ENCODE measurements around the gene MYNN. TPM values are rescaled to one million over a fixed set of nuclear protein-coding genes. Genes with fewer than 3 reads are reported as not detected.

Gene MYNN
- total RNA-seq, 2 experiments from 2014 or later: 15.7 to 16.4 TPM

- H3K9me3 Mint-ChIP-seq (ENCODE audit: insufficient read depth): no peaks in the 10 kb centered on the region
- peak overlapping the region; percentile 58 for H3K4me3 Mint-ChIP-seq
- no peak for DNase-seq
- H3K4me1 Mint-ChIP-seq (ENCODE audit: low read depth): peaks cover 55% of the 10 kb centered on the region
- H3K36me3 Mint-ChIP-seq (ENCODE audit: low read depth): peaks cover 66% of the 10 kb centered on the region
- peak overlapping the region; percentile 79 for H3K27ac Mint-ChIP-seq
- ChIA-PET CTCF (interaction anchor here (0.9 to 1.5 kb wide), 2 partner anchors 24 to 33 kb away, joined by 4 read pairs; no protein-coding TSS in a partner anchor), POLR2A (interaction anchor here (2.0 kb wide), 1 partner anchor 30 kb away, joined by 4 read pairs; no protein-coding TSS in a partner anchor)
- H3K27me3 Mint-ChIP-seq (ENCODE audit: low read depth): no peaks in the 10 kb centered on the region
- peak; percentile 16 for ATAC-seq
Observed at GRCh38 chr3:169781209-169781855, 8.1 kb downstream of the MYNN start.

- Mint-ChIP-seq H3K27me3 (ENCODE audit: low read depth) (no peaks in the 10 kb centered on the region), H3K36me3 (ENCODE audit: low read depth) (peaks cover 55% of the 10 kb centered on the region)
Observed at GRCh38 chr3:169787120-169787519, 13.9 kb downstream of the MYNN start.

DNA sequence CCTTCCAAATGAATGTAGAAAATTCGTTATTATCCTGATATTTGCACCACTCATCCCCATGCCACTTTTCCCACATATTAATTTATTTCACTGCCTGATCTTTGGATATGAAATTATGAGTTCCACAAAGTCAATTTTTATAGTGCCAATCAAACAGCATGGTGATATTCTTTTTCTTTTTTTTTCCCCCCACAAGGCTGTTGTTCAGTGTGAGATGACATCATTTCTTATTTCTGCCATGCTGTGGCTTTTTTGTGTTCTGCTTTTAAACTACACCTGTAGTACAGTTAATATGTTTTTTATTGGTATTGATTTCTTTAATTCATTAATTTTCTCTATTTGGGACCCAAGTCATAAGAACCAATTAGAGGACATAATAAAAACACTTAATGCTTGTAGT, 14.6 kb downstream of the MYNN start:
- ATAC-seq: no peak
- peaks cover 55% of the 10 kb centered on the region for H3K36me3 Mint-ChIP-seq (ENCODE audit: low read depth)
- no peaks in the 10 kb centered on the region for H3K27me3 Mint-ChIP-seq (ENCODE audit: low read depth)
- DNase-seq: no peak
- CTCF ChIA-PET: no interaction called here
- POLR2A ChIA-PET: no interaction called here
- no peak overlapping the region for H3K27ac Mint-ChIP-seq
- no peak overlapping the region for H3K4me3 Mint-ChIP-seq
- no peaks in the 10 kb centered on the region for H3K9me3 Mint-ChIP-seq (ENCODE audit: insufficient read depth)
- peaks cover 24% of the 10 kb centered on the region for H3K4me1 Mint-ChIP-seq (ENCODE audit: low read depth)

More at GRCh38 chr3:169787120-169787519, 13.9 kb downstream of the MYNN start:
- H3K4me3 Mint-ChIP-seq: no peak overlapping the region
- peaks cover 29% of the 10 kb centered on the region for H3K4me1 Mint-ChIP-seq (ENCODE audit: low read depth)
- DNase-seq: no peak
- ATAC-seq: no peak
- H3K27ac Mint-ChIP-seq: no peak overlapping the region
- ChIA-PET POLR2A (no interaction called here), CTCF (no interaction called here)
- H3K9me3 Mint-ChIP-seq (ENCODE audit: insufficient read depth): no peaks in the 10 kb centered on the region

- Mint-ChIP-seq H3K27me3 (ENCODE audit: low read depth) (no peaks in the 10 kb centered on the region), H3K27ac (no peak overlapping the region), H3K36me3 (ENCODE audit: low read depth) (peaks cover 57% of the 10 kb centered on the region), H3K9me3 (ENCODE audit: insufficient read depth) (no peaks in the 10 kb centered on the region), H3K4me1 (ENCODE audit: low read depth) (peaks cover 20% of the 10 kb centered on the region), H3K4me3 (no peak overlapping the region)
- DNase-seq (no peak), ATAC-seq (no peak)
- ChIA-PET CTCF (interaction anchor here (1.5 kb wide), 1 partner anchor 17 kb away, joined by 7 read pairs; the partner anchor contains the start of gene MYNN), POLR2A (no interaction called here)
Observed at GRCh38 chr3:169790219-169790618, 17.0 kb downstream of the MYNN start.

- Mint-ChIP-seq H3K9me3 (ENCODE audit: insufficient read depth) (no peaks in the 10 kb centered on the region), H3K4me3 (no peak overlapping the region), H3K27ac (no peak overlapping the region), H3K27me3 (ENCODE audit: low read depth) (no peaks in the 10 kb centered on the region), H3K36me3 (ENCODE audit: low read depth) (peaks cover 55% of the 10 kb centered on the region), H3K4me1 (ENCODE audit: low read depth) (peaks cover 18% of the 10 kb centered on the region)
- ATAC-seq (peak; percentile 33), DNase-seq (no peak)
- ChIA-PET CTCF (interaction anchor here (0.9 to 1.5 kb wide), 3 partner anchors 18 to 59 kb away, joined by 3 to 7 read pairs (median 3); partner anchors contain the start of gene MYNN), POLR2A (interaction anchor here (0.6 to 0.7 kb wide), 2 partner anchors 17 to 188 kb away, joined by 3 read pairs; partner anchors contain the start of gene MYNN)
Observed at GRCh38 chr3:169790687-169791429, 17.7 kb downstream of the MYNN start.

- ChIA-PET CTCF (no interaction called here), POLR2A (no interaction called here)
Observed at GRCh38 chr3:169792359-169792758, 19.2 kb downstream of the MYNN start.

GRCh38 chr3:169804681-169805080, 31.5 kb downstream of the MYNN start:
- CTCF ChIA-PET: no interaction called here

More at GRCh38 chr3:169792359-169792758, 19.2 kb downstream of the MYNN start:
- Mint-ChIP-seq H3K9me3 (ENCODE audit: insufficient read depth) (no peaks in the 10 kb centered on the region), H3K4me1 (ENCODE audit: low read depth) (peaks cover 18% of the 10 kb centered on the region), H3K27ac (no peak overlapping the region), H3K27me3 (ENCODE audit: low read depth) (no peaks in the 10 kb centered on the region), H3K36me3 (ENCODE audit: low read depth) (peaks cover 47% of the 10 kb centered on the region), H3K4me3 (no peak overlapping the region)
- ATAC-seq: no peak
- no peak for DNase-seq

GRCh38 chr3:169809230-169809795, 36.1 kb downstream of the MYNN start:
- Mint-ChIP-seq H3K4me3 (peak overlapping the region; percentile 37), H3K4me1 (ENCODE audit: low read depth) (peaks cover 55% of the 10 kb centered on the region), H3K36me3 (ENCODE audit: low read depth) (peaks cover 27% of the 10 kb centered on the region), H3K9me3 (ENCODE audit: insufficient read depth) (no peaks in the 10 kb centered on the region), H3K27ac (peak overlapping the region; percentile 84), H3K27me3 (ENCODE audit: low read depth) (no peaks in the 10 kb centered on the region)
- peak; percentile 27 for DNase-seq
- no peak for ATAC-seq
- CTCF ChIA-PET: interaction anchor here (0.7 to 1.2 kb wide), 3 partner anchors 11 to 245 kb away, joined by 3 to 5 read pairs (median 3); no protein-coding TSS in a partner anchor
- POLR2A ChIA-PET: interaction anchor here (1.0 to 1.3 kb wide), 2 partner anchors 36 to 157 kb away, joined by 3 to 4 read pairs; no protein-coding TSS in a partner anchor

More at GRCh38 chr3:169804681-169805080, 31.5 kb downstream of the MYNN start:
- Mint-ChIP-seq H3K4me3 (no peak overlapping the region), H3K4me1 (ENCODE audit: low read depth) (peaks cover 19% of the 10 kb centered on the region), H3K27me3 (ENCODE audit: low read depth) (no peaks in the 10 kb centered on the region), H3K9me3 (ENCODE audit: insufficient read depth) (no peaks in the 10 kb centered on the region), H3K27ac (no peak overlapping the region), H3K36me3 (ENCODE audit: low read depth) (peaks cover 35% of the 10 kb centered on the region)
- POLR2A ChIA-PET: no interaction called here
- DNase-seq (no peak), ATAC-seq (no peak)

DNA sequence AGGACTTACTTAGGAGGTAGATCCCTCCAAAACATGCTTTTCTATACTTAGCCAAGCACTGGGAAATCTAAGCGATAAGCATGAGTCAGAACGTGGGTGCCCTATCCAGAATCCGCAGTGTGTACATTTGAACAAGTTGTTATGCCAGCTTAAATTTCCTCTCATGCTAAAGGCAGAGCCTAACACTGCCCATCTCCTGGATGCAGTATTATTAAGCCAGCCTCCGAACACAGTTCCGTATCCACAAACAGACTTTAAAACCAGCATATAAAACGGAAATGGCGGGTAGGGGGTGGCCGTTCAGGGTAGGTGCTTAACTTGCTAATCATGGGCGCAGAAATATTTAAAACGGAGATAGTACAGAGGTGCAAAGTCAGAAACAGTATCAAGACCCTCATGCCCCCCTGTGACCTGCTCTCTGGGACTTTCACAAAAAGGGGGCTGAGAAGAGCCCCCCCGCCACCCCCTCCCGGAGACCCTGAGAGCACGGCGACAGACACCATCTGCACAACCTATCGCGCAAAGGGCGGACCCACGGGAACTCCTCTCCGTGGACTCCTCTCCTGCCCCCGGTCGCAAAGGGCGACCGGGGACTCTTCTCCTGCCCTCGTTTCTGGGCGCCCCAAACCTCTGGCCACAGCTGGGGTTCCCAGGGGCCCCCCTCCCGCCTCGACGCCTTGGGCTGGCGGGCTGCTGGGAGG, 38.6 kb downstream of the MYNN start:
- ChIA-PET CTCF (interaction anchor here (0.7 to 2.6 kb wide), 3 partner anchors 8 to 49 kb away, joined by 3 to 12 read pairs (median 3); partner anchors contain the start of gene TERC), POLR2A (interaction anchor here (0.6 to 4.2 kb wide), 5 partner anchors 32 to 242 kb away, joined by 3 to 43 read pairs (median 4); partner anchors contain the start of genes ACTRT3 and MYNN)
- peak overlapping the region; percentile 78 for H3K4me3 Mint-ChIP-seq
- peaks cover 20% of the 10 kb centered on the region for H3K9me3 Mint-ChIP-seq (ENCODE audit: insufficient read depth)
- ATAC-seq (peak; percentile 46), DNase-seq (peak; percentile 65)
- no peaks in the 10 kb centered on the region for H3K27me3 Mint-ChIP-seq (ENCODE audit: low read depth)
- peak overlapping the region; percentile 88 for H3K27ac Mint-ChIP-seq
- H3K4me1 Mint-ChIP-seq (ENCODE audit: low read depth): peaks cover 57% of the 10 kb centered on the region
- peaks cover 26% of the 10 kb centered on the region for H3K36me3 Mint-ChIP-seq (ENCODE audit: low read depth)

DNA sequence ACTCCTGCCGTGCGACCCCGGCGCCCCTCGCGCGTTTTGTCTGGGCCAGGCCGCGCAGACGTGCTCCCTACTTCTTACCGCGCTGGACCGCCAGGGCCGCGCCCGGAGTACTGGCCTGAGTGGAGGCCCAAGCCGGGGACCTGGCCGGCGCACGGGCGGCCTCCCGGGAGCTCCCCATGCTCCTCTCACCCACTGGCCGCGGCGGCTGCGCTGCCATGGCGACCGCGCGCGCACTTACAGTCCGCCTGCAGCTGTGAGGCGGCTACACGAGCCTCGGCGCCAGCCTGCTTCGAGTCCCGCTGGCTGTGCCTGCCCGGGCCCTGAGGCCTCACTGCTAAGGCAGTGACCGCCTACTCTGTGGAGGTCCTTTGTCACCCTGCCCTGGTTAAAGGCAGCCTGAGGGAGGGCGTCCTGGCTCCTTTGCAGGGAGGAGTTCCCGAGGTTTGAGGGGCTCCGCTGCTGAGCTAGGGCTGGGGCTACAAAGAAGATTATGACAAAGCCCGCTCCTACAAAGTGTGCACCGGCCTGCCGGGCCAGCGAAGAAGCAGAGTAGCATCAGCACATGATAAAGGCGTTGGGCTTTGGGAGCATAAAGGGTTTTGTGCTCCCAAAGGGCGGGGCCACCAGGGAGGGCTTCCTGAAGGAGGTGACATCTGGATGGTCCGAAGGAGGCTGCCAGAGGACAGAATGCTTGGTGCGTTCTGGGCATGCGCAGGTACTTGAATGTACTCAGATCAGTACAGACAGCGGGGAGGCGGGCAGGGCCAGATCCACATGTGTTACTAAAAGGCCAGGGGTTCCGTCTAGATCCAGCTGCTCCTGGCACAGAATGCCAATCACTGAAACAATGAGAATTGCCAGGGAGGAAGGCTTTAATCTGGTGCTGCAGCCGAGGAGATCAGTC, 39.4 kb downstream of the MYNN start, which contains the start of the genes LRRC34 and LRRIQ4:
LRRC34 (minus strand) TSS at position 573 of the 904 bp plus-strand sequence; CDS start at position 217, 356 bp downstream.
LRRIQ4 (plus strand) TSS at position 539 of the 904 bp plus-strand sequence. CDS start 9,052 bp downstream, outside the sequence.
- Mint-ChIP-seq H3K9me3 (ENCODE audit: insufficient read depth) (peaks cover 24% of the 10 kb centered on the region), H3K36me3 (ENCODE audit: low read depth) (peaks cover 22% of the 10 kb centered on the region), H3K27ac (peak within 1 kb of the TSS; percentile 88), H3K27me3 (ENCODE audit: low read depth) (peaks cover under 1% of the 10 kb centered on the region), H3K4me1 (ENCODE audit: low read depth) (peaks cover 57% of the 10 kb centered on the region), H3K4me3 (peak within 1 kb of the TSS; percentile 78)
- ATAC-seq (peak; percentile 78), DNase-seq (peak; percentile 90)
- ChIA-PET POLR2A (interaction anchor here (0.6 to 4.2 kb wide), 6 partner anchors 14 to 1434 kb away, joined by 3 to 43 read pairs (median 4); partner anchors contain the start of genes ACTRT3, MYNN and TERC), CTCF (interaction anchor here (0.7 to 2.6 kb wide), 3 partner anchors 49 to 187 kb away, joined by 3 to 12 read pairs (median 3); partner anchors contain the start of gene TERC)

Measured in activated CD8-positive, alpha-beta T cell treated with anti-CD3 and anti-CD28 coated beads, Interleukin-2, amount 10 ng/mL, durations not matched to agents 7 days and 5 days (primary cell).